Brain microvascular endothelial cell (primary cell): ENCODE results near the gene GLCCI1.
A peak's percentile ranks its signal among the peaks of the same experiment; 100 is the strongest.

ENCODE experiments used
- DNase-seq: peaks from one replicate; pipeline ENCODE4 v3.0.0-alpha.2; 2020
- H3K27ac ChIP-seq: fragments of 250-450 bp; sonication (Bioruptor Pico); 2 replicates; pipeline ENCODE4 v1.5.1; 2020; ENCODE audit warnings: mild to moderate bottlenecking, moderate library complexity
- H3K27me3 ChIP-seq: fragments of 250-450 bp; sonication (Bioruptor Pico); replicated peaks from 2 replicates; pipeline ENCODE4 v1.5.1; 2020; ENCODE audit warnings: mild to moderate bottlenecking
- H3K36me3 ChIP-seq: fragments of 250-450 bp; sonication (Bioruptor Pico); replicated peaks from 2 replicates; pipeline ENCODE4 v1.5.1; 2020; ENCODE audit warnings: mild to moderate bottlenecking
- H3K4me3 ChIP-seq: 2 replicates; pipeline ENCODE4 v1.5.1; 2011; ENCODE audit warnings: low read depth, mild to moderate bottlenecking, control low read depth, low read length, moderate library complexity
- in situ Hi-C: cut with HindIII; loops from 2 replicates; pipeline ENCODE4 v1.10.0; 2017; ENCODE audit warnings: low sequenced_read_pairs, low pct_ligation_motif_present
- TF ChIP-seq, protein P1 (sequence below): IDR thresholded peaks from 2 replicates; pipeline ENCODE4 v1.5.1; 2011; ENCODE audit warnings: low read depth, mild to moderate bottlenecking, moderate library complexity, low read length, control low read depth, inconsistent platforms; ENCODE audit errors: missing control alignments

GLCCI1 gene

DNA sequence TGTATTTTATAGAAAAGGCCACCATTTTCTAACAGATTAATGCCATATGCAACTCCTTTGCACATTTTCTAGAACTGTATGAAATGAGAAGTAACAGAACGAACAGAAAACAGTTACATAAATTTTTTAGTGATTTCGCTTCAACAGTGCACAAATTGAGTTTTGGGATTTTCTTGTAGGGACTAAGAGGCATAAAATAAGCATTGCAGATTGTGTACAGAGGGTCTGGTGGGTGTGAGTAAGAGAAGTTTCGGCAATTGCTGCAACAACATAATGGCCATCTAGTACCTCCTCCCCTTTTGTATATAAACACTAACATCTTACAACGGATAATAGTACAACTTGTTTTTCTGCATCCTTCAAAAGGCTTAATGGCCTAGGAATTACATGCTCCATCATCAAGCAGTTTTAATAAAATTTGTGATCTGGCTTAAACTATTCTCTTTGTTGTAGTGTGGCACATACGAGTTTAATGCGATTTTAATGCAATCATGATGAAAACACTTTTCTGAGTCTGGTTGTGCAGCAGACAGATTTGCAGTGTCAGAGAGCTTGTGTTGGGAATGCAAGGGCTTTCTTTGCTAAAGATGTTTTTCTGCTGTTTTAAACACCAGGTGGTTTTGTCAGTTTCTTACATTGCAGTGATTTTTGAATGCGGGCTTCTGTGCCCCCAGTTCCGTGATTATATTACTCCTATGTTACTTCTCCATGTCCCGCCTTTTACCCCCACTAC is 2.9 kb downstream of the GLCCI1 start:
- in situ Hi-C loops: no loop called here
- TF ChIP-seq, protein P1, sequence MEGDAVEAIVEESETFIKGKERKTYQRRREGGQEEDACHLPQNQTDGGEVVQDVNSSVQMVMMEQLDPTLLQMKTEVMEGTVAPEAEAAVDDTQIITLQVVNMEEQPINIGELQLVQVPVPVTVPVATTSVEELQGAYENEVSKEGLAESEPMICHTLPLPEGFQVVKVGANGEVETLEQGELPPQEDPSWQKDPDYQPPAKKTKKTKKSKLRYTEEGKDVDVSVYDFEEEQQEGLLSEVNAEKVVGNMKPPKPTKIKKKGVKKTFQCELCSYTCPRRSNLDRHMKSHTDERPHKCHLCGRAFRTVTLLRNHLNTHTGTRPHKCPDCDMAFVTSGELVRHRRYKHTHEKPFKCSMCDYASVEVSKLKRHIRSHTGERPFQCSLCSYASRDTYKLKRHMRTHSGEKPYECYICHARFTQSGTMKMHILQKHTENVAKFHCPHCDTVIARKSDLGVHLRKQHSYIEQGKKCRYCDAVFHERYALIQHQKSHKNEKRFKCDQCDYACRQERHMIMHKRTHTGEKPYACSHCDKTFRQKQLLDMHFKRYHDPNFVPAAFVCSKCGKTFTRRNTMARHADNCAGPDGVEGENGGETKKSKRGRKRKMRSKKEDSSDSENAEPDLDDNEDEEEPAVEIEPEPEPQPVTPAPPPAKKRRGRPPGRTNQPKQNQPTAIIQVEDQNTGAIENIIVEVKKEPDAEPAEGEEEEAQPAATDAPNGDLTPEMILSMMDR: no peak
- Histone ChIP-seq H3K36me3 (no peaks in the 10 kb centered on the region), H3K27ac (no peak overlapping the region), H3K4me3 (no peak overlapping the region), H3K27me3 (no peaks in the 10 kb centered on the region)
- DNase-seq: no peak

DNA sequence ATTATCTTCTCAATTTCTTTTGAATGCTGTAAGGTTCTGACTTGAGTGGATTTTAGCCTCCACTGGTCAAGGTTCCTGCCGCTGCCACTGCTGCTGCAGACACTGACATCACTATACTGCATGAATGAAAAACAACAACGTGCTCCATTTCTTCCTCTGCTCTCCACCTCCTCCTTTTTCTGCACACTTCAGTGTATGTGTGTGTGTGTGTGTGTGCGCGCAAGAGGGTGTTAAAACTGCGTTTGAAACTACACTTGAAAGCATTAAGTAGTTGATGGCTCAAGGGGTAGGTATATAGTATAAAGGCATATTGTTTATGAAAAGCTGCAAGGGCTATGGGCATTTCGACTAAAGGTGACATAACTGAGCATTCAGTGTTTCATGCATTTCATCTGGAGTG is 3.5 kb downstream of the GLCCI1 start:
- Histone ChIP-seq H3K4me3 (no peak overlapping the region), H3K36me3 (no peaks in the 10 kb centered on the region), H3K27me3 (no peaks in the 10 kb centered on the region), H3K27ac (no peak overlapping the region)
- TF ChIP-seq, protein P1: no peak
- DNase-seq: no peak
- in situ Hi-C loops: no loop called here

GRCh38 chr7:7972922-7973594 is 4.5 kb downstream of the GLCCI1 start:
- no peak overlapping the region for H3K27ac ChIP-seq
- in situ Hi-C loops: no loop called here
- no peaks in the 10 kb centered on the region for H3K36me3 ChIP-seq
- no peak overlapping the region for H3K4me3 ChIP-seq
- TF ChIP-seq, protein P1: no peak
- DNase-seq: no peak
- H3K27me3 ChIP-seq: no peaks in the 10 kb centered on the region

DNA sequence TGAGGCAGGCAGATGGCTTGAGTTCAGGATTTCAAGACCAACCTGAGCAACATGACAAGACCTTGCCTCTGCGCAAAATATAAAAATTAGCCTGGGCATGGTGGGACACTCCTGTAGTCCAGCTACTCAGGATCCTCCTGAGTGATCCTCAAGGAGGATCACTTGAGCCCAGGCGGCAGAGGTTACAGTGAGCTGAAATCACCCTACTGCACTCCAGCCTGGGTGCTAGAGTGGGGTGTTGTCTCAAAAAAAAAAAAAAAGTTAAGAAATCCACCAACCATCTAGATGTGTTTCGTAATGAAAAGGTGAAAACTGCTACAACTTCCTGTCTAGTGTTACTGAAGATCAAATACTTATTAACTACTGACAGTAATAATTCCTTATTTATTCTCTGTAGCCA is 8.1 kb downstream of the GLCCI1 start:
- no peaks in the 10 kb centered on the region for H3K27me3 ChIP-seq
- in situ Hi-C loops: no loop called here
- H3K27ac ChIP-seq: no peak overlapping the region
- no peak for DNase-seq
- no peak overlapping the region for H3K4me3 ChIP-seq
- no peaks in the 10 kb centered on the region for H3K36me3 ChIP-seq
- TF ChIP-seq, protein P1: no peak

- Histone ChIP-seq H3K4me3 (no peak overlapping the region), H3K27ac (no peak overlapping the region), H3K36me3 (no peaks in the 10 kb centered on the region), H3K27me3 (no peaks in the 10 kb centered on the region)
- in situ Hi-C loops: no loop called here
- TF ChIP-seq, protein P1: no peak
- DNase-seq: peak; percentile 60
Measured at GRCh38 chr7:7977774-7978173, 9.2 kb downstream of the GLCCI1 start.

GRCh38 chr7:7978860-7979259 is 10.3 kb downstream of the GLCCI1 start:
- TF ChIP-seq, protein P1: no peak
- Histone ChIP-seq H3K27ac (no peak overlapping the region), H3K36me3 (no peaks in the 10 kb centered on the region), H3K27me3 (no peaks in the 10 kb centered on the region), H3K4me3 (no peak overlapping the region)
- no peak for DNase-seq
- in situ Hi-C loops: no loop called here
